NCI-H2107 treated with DMSO at 0.1 percent for 48 hours (cell line): ENCODE data around the gene SERHL2.
"Not testable (repeated sequence)": the region's sequence is repeated elsewhere in the genome, so short reads cannot be mapped to it uniquely, and the experiment has no call there.

Source experiments
- DNase-seq: peaks from one replicate; lab custom pipeline; 2025; ENCODE audit not compliant: unreplicated experiment; lab: John Stamatoyannopoulos, UW

SERHL2 gene, protein sequence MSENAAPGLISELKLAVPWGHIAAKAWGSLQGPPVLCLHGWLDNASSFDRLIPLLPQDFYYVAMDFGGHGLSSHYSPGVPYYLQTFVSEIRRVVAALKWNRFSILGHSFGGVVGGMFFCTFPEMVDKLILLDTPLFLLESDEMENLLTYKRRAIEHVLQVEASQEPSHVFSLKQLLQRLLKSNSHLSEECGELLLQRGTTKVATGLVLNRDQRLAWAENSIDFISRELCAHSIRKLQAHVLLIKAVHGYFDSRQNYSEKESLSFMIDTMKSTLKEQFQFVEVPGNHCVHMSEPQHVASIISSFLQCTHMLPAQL

DNA sequence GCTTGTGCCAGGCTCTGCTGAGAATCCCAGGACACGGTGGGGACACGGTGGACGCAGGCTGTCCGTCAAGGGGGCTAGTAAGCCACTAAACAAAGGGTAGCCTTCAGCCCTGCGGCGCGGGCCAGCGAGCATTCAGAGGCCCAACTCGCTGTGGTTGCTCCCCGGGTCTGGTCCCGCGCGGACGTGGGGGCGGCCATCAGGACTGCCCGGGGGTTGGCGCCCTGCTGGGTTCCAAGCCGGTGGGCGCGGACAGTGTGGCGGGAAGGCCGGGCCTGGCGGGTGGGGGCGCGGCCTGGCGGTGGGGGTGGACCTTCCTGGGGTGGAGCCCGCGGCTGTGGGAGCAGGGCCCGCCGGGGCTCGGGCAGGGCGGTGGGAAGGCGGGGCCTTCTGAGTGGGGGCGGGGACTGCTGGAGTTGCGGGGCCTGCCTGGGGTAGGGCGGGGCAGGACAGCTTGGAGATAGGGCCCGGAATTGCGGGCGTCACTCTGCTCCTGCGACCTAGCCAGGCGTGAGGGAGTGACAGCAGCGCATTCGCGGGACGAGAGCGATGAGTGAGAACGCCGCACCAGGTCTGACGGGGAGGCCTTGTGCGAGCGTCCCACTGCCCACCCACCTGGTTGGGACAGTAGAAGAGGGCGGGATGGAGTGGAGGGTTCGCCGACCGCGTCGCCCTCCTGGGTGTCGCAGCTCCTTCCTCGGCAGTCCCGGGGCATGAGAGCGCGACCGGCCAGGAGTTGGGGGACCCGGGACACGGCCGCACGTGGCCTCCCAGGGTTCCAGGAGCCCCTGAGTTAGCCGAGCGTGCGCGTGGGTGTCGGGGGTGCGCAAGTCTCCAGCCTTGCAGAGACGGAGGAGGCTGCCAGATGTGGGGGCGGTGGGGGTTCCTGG lies at the start of gene SERHL2:
TSS of gene SERHL2 (plus strand) at position 482 of the 887 bp plus-strand sequence. CDS start at position 547, 65 bp downstream.
- no peak for DNase-seq

DNA sequence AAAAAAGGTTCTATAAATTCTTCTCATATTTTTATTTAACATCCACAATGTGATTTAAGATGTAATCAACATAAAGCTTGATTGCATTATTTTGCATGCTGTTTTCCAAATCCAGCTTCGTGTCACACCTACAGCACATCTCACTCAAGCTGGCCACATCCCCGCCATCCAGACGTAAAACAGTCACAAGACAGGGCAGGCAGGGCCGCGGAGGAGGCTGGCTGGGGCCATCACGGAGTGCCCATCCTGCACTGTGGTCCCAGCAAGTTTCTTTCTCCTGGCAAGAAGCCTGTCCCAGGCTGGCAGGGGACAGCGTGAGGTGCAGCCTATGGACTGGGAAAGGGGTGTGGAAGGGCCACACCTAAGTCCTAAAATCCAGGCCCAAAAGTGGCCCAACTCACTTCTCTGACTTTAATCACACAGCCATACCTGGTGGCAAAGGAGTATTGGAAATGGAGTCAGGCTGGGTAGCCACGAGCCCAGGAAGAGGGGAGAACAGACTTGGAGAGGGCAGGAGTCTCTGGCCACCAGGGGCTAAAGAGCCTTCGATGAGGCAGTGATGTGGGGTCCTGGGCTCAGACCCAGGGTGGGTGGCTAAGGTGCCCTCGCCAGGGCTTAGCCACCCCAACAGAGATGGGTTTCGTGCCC lies 45.3 kb upstream of the SERHL2 start:
- DNase-seq: not testable (repeated sequence)

DNA sequence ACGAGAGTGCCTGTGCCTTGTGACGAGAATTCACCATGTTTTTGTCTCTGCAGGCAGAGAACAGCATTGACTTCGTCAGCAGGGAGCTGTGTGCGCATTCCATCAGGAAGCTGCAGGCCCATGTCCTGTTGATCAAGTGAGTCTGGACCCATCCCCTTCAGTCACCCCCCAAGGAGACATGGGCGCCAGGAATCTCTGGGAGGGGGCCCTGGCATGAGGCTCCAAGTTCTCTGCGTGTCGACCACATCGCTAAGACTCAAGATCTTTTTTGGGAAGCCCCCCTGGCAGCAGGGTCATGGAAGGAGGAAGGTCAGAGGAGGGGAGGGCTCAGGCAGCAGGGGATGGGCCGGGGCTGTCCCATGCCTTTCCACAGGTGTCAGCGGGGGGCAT lies 44.8 kb upstream of the SERHL2 start:
- DNase-seq: not testable (repeated sequence)

DNA sequence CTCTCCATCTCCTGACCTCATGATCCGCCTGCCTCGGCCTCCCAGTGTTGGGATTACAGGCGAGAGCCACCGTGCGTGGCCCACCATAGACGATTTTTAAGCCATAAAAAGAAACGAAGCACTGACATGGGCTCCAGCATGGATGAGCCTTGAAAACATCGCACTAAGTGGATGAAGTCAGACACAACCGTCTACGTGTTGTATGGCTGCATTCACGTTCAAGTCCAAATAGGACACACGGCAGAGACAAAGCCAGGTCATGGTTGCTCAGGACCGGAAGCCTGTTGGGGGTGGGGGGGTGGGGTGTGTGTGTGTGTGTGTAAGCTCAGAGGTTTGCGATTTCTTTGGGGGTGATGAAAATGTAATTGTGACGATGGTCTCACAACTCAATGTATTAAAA lies 44.2 kb upstream of the SERHL2 start:
- DNase-seq: no peak

DNA sequence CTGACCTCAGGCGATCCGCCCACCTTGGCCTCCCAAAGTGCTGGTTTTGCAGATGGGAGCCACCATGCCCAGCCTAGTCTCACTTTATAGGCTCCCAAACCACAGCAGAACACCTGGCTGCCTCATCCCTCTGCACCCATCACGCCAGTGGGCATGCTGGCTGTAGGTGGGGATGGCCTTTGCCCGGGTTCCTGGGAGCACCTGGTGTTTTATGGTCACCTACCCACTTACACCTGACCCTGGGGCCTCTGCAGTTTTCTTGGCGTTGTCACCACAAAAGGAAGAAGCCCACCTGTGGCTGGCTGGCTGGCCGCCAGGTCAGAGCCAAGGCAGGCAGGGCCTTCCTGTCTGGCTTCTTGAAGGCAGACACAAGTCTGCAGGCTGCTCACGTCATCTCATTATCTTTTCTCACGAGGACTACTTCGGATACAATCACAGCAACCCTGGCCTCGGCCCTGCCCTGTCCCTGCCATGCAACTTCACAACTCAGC lies 42.3 kb upstream of the SERHL2 start:
- DNase-seq: no peak

DNA sequence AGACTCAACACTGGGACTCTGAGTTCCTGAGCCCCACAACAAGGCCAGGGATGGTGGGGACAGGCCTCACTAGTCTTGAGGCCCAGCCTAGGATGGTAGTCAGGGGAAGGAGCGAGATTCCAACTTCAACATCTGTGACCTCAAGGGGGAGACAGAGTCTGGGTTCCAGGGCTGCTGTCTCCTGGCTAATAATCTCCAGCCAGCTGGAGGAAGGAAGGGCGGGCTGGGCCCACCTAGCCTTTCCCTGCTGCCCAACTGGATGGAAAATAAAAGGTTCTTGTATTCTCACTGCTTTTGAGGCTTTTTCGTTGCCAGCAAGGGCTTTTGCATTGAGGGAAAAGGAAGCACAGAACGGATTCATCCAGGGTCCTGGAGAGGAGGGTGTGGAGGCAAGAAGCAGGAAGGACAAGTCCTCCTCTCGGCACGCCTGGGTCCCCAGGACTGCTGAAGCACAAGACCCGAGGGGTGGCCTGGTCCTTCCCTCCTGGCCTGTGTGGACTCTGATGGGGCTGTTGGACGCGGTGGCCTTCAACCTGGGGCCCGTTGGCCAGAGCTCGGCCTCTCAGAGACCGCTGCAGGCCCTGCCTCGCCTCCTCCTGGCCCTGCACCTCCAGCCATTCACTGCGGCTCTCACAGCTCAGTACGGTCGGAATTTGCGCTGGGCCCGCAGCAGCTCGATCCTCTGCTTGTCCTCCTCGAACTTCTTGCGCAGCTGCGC lies 41.3 kb upstream of the SERHL2 start:
- DNase-seq: not testable (repeated sequence)

DNA sequence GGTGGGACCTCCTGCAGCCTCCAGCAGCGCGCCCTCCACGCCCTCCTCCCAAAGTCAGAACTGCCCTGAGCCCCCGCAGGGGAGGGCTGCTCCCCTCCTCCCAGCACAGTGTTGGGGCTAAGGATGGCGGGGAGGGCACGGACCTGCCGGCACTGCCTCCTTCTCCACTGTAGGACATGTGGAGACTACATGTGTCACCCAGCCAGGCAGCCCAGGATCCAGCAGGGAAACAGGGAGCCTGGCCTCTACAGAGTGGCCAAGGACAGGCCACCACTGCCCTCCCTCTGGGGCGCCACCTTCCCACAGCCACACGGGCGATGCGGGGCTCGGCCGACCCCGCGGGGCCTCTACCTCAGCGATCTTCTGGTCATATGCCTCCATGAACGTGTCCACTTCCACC lies 39.4 kb upstream of the SERHL2 start:
- DNase-seq: not testable (repeated sequence)

DNA sequence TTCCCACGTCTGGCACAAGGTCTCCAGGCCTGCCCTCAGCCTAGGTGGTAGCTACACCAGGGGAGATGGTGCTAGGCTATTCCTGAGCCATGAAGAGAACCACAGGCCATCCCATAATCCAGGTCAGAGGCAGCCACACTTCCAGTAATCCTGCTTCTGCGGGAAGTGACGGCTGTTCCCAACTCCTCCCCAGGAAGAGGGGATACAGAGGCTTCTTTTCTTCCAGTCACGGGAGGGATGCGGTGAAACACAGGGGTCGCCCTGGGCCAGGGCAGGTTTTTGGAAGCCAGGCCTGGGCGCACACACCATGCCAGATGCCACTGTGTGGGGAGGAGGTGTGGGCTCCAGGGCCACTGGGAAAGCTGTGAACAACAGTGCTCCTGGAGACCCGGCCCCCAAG lies 38.5 kb upstream of the SERHL2 start:
- DNase-seq: not testable (repeated sequence)

DNA sequence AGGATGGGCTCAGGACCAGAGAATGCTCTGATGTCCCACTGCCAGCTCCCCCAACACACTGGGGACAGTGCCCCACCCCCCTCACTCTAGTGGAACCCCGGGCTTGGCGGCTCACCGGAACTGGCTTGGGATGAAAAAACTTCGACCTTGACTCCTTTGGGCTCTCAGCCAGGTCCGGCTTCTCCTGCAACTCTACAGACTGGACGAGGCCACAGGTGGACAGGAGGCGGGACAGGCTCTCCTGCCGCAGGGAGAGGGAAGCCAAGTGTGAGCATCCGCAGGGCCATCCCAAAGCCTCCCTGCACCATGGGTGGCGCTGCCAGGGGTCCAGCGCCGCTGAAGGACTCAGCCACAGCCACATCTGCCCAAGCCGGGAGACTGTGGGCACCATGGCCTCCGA lies 37.9 kb upstream of the SERHL2 start:
- no peak for DNase-seq

DNA sequence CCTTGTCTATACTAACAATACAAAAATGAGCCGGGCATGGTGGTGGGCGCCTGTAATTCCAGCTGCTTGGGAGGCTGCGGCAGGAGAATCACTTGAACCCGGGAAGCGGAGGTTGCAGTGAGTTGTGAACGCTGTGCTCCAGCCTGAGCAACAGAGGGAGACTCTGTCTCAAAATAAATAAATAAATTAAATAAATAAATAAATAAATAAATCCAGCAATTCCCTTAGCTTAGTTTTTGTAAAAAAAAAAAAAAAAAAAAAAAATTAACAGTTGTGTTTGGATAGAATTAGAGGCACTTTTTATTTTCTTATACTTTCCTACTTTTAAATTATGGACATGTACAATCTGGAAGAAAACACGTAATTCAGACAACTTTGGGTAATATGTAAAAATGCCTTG lies 36.7 kb upstream of the SERHL2 start:
- not testable (repeated sequence) for DNase-seq

DNA sequence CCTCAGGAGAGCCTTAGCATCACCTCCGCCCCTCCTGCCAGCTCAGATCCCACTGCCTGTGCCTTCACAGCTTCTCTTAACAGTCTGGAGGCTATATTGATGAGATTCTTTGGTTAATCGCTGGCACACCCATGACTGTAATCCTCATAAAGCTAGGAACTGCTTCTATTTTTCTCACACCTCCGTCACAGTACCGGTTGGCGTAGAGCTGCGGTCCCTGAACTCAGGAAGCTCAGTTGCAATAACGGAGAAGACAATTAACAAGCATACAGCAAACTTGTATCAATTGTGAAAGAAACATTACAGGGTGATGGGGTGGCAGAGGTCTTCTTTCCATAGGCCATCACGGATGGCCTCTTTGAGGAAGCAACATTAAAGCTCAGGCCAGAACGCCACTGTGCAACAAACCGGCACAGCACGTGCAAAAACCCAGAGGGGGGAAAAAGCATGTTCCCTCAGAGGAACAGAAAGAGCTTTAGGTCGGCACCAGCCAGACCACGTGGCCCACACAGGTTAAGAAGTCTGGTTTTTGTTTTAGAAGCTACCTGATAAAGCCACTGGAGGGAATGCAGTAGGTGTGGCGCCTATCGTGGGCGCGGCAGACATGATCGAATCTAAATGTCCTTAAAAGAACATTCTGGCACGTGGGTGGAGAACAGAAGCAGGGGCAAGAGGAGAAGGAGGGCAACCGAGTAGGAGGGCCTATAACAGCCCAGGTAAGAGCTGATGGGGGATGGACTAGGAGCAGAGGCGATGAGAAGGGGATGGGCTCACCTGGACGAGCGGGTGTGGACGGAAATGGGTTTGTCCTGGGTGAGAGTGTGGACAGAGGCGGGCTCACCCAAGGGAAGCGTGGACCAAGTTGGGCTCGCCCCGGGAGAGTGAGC lies 34.9 kb upstream of the SERHL2 start:
- not testable (repeated sequence) for DNase-seq

DNA sequence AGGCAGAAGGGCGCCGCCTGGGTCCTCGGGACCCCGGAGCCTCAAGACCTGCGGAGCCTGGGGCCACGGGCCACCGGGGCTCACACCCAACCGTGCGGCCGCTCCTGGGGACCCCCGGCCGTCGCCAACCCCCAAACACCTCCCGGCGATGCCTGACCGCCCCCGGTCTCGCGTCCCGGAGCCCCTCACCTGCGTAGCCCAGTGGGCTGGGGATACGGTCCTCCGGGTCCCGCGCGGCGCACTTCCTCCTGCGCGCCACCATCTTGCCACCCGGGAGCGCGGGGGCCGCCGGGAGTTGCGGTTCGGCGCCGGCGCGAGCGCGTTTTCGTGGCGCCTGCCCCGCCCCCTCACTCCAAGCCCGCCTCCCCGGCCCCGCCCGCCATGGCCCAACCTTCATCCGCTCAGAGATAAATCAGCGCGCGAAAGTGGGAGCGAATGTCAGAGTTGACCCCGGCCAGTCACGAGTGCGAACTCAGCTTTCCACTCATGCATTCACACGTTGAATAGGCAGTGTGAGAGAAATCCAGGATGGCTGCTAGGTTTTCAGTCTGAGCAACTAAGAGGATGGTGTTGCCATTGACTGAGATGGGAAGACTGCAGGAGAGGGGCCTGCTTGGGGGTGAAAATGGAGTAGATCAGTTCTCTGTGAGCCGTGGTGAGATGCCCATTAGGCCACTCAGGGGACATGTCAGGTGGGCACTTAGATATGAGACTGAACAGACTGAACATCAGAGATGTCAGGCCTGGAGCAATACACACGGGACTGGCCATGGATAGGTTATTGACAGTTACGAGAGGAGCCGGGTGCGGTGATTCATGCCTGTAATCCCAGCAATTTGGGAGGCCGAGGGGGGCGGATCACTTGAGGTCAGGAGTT lies 34.0 kb upstream of the SERHL2 start, which contains the start of gene RRP7A:
TSS of gene RRP7A (minus strand) at position 272 of the 877 bp plus-strand sequence. CDS start at position 262, 10 bp downstream.
- DNase-seq: peak; percentile 13

DNA sequence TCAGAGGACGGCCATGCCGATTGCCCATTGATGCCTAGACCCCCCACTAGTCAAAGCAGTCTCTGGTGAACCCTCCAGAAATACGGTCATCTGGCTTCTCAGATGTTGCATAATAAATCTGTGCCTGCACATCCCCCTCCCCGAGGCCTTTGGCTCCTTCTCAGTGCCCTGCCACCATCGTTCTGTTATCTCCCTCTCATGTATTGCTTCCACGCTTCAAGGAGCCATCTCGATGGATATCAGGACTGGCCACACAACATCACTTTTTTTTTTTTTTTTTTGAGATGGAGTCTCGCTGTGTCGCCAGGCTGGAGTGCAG lies 32.6 kb upstream of the SERHL2 start:
- DNase-seq: no peak

DNA sequence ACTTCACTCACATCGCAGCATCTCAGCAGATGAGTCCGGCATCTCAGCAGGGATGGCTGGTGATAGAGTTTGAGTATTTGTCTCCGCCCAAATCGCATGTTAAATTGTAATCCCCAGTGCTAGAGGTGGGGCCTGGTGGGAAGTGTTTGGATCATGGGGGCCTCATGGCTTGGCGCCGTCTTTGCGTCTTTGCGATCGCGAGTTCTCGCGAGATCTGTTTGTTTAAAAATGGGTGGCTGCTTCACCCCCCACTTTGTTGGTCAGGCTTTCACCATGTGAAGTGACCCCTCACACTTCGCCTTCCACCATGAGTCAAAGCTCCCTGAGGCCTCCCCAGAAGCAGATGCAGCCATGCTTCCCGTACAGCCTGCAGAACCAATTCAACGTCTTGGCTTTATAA lies 31.2 kb upstream of the SERHL2 start:
- DNase-seq: no peak

DNA sequence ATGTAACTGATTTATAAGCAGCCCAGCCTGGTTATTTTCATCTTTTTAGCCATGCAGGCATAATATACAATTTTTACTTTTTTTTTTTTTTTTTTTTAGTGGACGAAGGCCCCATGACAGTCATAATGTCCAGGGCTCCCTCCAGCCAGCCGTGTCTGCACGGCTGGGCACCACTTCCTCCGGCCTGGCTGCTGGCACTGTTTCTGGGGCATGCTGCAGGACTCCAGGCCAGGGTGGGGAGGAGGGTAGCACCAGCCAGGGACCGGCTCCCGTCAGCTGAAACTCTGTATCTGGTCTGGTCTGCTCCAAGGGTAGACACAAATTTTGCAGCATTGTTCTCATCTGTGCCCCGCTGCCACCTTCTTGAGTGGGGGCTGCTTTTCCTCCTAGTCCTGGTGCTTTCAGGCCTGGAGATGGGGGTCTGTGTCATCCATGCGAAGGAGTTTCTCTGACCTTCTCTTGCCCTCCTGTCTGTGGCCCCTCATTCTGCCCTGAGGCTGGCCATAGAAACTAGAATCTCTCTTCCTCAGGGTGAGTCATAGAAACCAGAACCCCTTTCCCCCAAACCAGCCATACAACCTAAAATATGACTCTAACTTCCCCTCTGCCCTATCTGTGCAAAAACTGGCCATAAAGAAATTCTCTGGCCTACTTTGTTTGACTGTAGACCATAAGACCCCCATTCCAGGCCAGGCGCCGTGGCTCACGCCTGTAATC lies 25.0 kb upstream of the SERHL2 start:
- DNase-seq: no peak

DNA sequence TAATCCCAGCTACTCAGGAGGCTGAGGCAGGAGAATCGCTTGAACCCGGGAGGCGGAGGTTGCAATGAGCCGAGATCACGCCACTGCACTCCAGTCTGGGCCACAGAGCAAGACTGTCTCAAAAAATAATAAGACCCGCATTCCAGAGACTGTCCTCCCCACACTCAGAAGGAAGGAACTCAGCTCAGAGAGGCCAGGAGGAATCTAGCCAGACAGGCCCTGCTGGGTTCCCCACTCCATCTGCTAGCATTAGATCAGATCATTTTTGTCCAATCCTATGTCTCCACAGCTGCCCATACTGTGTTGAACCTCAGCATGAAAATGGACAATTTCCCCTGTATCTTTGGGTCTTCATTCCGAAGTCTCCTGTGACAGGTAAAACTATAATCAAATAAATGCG lies 24.3 kb upstream of the SERHL2 start:
- DNase-seq: not testable (repeated sequence)

DNA sequence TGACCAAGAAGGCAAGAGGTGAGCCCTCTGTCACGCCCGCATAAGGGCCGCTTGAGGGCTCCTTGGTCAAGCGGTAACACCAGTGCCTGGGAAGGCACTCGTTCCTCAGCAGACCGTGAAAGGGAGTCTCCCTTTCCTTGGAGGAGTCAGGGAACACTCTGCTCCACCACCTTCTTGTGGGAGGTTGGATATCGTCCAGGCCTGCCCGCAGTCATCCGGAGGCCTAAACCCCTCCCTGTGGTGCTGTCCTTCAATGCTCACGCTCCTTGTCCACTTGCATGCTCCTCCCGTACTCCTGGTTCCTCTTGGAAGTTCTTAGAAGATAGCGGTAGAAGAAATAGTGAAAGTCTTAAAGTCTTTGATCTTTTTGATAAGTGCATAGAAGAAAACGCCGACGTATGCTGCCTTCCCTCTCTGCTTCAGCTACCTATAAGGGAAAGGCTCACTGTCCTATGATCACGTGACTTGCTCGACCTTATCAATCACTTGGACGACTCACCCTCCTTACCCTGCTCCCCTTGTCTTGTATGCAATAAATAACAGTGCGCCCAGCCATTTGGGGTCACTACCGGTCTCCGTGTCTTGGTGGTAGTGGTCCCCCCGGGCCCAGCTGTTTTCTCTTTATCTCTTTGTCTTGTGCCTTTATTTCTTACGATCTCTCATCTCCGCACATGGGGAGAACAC lies 22.2 kb upstream of the SERHL2 start:
- DNase-seq: not testable (repeated sequence)

DNA sequence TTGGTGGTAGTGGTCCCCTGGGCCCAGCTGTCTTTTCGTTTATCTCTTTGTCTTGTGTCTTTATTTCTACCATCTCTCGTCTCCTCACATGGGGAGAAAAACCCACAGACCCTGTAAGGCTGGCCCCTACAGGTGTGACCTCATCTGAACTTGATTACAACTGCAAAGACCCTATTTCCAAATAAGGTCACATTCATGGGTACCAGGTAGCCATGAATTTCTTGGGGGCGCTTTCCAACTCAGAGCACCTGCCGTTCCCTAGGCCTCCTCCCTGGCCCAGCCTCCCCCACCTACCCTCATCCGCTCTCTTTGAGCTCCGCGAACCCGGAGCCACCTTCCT lies 20.1 kb upstream of the SERHL2 start:
- no peak for DNase-seq
